ENCODE results near the gene ZFAND6.

DNA sequence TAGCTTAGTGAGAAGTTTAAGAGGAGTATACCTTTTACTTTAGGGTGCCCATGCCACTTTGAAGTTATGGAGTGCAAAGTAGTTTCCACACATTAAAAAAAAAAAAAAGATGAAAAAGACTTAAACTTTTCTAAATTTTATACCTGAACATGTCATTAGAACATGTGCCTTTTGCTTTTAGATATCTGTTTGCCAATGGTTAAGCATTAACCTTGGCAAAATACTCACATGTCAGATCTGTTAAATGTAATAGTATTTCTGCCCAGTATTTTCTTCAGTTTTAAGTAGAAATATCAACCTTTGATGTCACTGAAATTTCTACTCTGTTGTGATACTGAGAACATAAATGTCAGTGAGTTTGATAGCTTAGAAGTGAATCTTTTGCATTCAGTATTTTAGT is 12.2 kb downstream of the ZFAND6 start:
- TF ChIP-seq CTCF (IDR thresholded peaks at IDR 0.05; ENCODE audit: low read length) (no peak), EZH2 (IDR thresholded peaks at IDR 0.05; ENCODE audit: borderline replicate concordance, low read length) (no peak)

All from OCI-LY1 (cell line).